ENCODE measurements around the gene TP53I11.

TP53I11 gene

DNA sequence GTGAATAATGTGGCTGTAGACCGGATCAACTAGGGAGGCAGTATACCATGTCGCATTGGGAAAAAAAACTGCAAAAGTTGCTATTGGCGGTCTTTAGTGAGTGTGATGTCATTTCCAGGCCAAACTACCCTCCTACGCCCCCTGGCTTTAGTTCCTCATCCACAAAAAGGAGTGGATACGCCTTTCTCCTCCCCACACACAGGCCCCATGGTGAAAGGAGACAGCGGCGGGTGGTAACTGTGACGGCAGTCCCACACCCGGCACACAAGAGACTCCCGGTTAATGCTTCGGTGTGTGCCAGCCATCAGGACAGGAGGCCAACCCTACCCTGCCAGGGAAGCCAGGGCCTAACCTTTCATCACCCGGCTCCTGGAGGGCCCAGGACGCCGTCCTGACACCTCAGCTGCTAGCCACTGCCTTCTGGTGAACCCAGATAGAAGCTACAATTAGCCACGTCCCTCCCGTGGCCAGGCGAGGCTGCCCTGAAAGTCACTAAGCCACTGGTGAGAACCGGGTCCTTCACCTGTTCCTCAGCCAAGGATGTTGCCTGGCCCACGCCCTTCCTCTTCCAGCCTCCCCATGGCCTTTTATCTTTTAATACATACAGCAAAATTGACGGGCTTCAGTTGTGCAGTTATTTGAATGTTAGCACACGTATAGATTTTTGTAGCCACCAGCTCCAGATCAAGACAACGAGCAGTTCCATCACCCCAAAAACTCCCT, 10.8 kb downstream of the TP53I11 start:
- DNase-seq (ENCODE audit: low spot score), result no peak

DNA sequence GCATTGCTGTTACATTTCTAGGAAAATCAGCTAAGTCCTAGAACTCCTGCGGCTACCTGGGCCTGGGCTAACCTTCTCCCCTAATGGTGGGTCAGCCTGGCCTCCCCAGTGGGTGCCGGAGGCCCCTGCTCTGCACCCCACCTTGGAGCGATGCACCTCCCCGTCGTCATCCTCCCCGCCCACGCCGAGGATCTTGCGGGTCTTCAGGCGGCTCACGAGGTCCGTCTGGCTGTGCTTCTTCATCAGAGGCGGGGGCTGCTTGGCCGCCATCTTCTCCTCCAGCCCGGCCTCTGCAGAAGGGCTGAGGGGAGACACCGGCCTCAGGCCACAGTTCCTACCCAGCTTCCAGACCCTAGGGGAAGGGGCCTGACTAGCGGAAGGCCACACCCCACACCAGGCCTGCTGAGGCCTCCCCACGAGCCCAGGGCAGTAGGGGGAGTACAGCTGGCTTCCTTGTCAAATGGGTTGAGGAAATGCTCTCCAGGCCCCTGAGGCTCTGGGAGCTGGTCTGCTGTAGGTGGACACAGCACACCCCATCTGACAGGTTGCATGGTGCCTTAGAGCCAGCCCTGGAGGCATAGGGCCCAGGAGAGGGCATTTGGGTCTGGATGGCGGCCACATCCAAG, 12.5 kb downstream of the TP53I11 start:
- no peak for DNase-seq (ENCODE audit: low spot score)

DNA sequence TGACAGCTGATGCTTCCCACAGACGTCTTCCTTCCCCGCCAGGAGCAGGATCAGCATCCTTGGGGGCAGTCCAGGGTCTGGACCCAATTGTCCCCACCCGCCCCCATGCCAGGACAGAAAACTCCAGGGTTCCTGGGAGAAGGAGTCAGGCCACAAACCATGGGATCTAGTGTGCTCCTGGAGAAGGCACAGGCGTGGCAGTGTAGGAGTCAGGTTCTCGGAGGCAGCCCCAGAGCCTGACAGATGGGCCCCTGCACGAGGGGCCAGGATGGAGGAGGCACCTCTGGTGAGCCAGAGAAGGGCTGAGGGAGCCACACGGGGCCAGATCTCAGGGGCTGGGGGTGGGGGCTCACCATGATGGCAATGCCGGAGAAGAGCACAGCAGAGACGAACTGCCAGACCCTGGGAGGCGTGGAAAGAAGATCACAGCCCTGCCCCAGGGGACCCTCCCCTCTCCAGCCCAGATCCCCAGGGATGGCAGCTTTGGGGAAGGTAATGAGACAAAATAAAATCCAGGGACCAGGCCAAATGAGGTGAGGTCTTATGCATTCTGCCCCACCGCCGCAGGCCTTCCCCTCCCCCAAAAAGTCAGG, 13.6 kb downstream of the TP53I11 start:
- no peak for DNase-seq (ENCODE audit: low spot score)

DNA sequence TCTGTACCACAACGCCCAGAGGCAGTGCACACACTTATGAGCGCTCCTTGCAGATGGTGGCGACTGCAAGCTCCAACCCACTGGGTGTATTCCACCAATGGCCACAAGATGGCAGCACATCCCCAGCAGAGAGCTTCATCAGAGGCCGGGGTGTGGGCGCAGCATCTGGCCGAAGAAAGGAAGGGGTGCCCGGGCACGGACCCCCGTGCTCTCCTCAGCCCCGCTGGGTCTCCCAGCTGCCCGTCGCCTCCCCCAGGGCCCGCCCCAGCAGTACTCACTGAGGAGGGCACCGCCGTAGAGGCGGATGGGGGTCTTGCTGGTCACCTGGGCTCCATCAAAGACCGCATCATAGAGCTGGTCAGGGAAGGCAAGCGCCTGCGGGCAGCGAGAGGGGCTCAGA, 14.2 kb downstream of the TP53I11 start:
- DNase-seq (ENCODE audit: low spot score), result peak; percentile 66

DNA sequence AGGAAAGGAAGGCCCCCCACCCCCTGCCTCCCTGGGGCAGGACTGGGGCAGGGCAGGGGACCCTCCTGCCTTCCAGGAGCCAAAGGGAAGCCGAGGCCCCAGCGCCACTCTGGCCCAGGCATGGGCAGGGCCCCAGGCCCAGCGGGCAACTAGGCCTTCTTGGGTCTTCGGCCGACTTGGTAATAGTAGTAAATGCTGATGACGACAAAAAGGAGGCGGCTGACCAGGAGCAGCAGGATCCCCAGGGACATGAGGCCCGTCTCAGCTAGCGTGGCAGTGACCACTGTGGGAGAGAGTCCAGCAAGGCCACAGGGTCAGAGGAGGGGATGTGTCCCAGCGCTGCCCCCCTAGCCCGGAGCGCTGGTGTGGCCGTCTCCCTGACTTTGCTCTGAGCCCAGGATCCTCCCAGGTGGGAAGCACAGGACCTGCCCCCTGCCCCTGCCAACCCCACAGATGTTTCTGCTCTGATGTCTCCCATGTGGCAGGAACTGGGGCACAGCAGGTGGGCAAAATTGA, 15.9 kb downstream of the TP53I11 start:
- no peak for DNase-seq (ENCODE audit: low spot score)

DNA sequence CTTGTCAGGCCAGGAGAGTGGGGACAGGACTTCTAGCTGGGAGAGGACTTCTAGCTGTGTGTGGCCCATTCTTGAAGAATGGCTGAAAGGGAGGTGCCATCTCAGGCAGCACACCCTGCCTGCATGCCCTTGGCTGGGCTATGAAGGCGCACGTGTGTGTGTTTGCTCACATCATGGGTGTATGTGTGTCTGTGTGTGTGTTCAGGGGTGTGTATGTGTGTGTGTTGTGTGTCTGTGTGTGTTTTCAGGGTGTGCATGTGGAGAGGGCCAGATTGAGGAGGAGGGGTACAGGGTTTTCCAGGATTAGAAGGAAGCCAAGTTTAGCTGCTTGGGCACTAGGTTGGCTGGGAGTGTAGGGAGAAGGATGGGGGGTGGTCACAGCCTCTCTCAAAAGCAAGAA, 16.6 kb downstream of the TP53I11 start:
- DNase-seq (ENCODE audit: low spot score), result no peak

DNA sequence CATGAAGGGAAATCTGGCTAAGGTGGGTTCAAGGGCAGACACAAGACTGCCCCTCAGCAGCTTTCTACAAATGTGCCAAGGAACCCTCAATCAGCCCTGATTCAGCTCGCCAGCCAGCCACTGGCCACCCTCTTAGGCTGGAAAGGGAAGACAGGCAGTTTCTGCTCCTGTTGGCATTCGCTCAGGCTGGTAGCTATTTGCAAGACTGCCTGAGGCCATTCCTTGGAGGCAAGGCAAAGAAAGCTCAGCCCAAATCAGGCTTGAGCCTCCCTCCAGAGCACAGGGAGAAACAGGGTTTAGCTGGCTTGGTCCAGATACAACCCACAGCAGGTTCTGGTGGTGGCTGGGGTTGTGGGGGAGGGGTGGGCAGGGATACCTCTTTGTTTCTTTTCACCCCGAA, 19.2 kb downstream of the TP53I11 start:
- DNase-seq (ENCODE audit: low spot score), result no peak

DNA sequence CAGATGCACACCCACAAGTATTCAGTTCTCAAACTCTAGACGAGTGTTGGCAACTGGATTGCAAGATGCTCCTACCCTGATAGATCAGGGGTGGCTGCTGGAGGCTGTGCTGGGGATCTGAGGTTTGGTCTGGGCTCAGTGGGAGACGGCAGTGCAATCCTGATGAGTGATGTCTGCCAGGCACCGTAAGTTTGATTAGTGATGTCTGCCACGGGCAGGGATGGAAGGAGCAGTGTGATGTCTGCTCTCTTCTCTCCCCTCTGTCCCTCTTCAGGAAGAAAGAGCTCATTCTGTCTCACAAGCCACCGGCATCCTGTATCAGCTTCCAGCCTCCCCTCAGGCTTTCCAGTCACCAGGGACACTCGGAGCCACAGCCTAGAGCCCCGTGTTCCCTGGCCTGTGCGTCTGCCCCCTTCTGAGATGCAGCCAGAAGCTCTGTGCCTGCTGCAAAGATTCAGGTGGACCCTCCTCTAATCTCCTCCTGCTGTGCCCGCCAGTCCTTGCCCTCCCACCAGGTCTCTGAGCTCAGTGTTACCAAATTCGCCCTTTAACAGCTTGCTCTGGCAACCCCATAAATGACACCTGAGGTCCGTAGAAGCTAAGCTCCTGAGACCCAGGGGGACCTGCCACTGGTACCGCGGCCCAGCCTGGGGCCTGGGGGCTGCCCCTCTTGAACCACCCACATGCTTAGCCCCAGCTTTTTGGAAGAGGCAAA, 19.9 kb downstream of the TP53I11 start:
- DNase-seq (ENCODE audit: low spot score), result no peak

DNA sequence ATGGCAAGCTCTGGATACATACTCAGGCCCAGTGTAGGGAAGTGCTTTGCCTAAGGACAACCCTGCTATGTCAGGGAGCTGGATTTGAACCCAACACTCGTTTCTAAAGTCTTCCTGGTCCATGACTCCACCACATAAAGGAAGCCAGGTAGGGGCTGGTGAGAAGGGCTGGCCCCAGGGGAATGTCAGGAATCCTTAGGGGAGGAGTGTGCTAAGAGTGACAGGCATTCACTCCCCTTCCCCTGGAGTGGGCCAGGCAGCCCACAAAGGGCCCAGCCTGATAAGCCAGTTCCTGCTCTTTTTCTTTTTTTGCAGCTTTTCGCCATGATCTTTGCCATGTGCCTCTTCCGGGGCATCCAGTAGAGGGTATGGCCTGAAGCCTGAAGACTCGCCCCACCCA, 21.9 kb downstream of the TP53I11 start:
- no peak for DNase-seq (ENCODE audit: low spot score)

DNA sequence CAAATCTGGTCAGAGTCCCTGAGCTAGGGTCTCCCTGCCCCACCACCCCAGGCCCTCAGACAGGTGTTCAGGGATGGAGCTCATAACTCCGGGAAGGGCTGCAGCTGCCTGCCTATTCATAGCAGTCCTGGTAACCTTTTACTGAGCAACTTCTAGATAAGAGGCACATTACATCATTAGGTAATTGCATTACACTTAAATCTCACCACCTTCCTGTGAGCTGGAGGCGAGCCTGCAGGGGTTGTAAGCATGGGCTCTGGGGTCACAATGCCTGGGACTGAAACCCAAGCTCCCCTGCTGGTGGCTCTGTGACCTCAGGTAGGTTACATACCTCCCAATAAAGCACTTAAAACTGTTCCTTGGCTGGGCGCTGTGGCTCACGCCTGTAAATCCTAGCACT, 22.5 kb downstream of the TP53I11 start:
- no peak for DNase-seq (ENCODE audit: low spot score)

DNA sequence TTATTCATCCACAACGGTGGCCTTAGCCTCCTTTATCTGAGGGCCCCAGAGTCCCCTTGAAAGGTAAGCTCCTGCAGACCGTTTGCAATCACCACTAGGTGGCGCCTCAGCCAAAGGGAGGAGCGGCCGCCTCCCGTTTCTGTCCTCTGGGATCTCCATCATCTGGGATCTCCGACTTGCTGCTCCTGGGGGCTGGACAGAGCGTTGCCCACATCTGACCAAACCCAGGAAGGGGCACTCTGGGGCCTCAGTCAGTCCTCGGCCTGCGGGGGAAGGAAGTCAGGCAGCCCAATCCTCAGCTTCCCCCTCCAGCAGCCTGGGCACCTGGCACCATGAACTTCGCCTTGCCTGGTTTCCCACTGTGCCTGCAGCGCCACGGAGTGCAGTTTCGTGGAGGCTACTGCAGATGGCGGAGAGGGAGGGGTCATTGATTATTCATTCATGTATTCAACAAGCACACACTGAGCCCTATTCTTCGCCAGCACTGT, 23.5 kb downstream of the TP53I11 start:
- peak; percentile 72 for DNase-seq (ENCODE audit: low spot score)

DNA sequence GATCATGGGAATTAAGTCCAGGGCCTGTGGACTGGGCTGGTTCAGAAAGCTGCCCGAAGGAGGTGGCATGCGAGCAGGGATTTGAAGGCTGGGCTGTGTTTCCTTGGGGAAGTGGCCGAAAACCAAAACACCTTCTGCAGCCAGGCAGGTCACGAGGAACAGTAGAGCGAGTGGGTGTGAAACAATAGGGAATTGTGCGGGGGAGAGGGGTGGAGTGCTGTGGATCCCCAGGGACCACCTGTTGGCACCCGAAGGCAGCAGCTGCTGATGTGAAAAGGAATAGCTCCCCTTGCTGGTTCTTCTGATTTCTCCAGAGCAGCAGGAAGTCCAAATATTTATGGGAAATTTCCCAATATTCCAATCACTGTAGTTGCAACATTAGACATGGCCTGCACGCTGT, 24.6 kb downstream of the TP53I11 start:
- no peak for DNase-seq (ENCODE audit: low spot score)

DNA sequence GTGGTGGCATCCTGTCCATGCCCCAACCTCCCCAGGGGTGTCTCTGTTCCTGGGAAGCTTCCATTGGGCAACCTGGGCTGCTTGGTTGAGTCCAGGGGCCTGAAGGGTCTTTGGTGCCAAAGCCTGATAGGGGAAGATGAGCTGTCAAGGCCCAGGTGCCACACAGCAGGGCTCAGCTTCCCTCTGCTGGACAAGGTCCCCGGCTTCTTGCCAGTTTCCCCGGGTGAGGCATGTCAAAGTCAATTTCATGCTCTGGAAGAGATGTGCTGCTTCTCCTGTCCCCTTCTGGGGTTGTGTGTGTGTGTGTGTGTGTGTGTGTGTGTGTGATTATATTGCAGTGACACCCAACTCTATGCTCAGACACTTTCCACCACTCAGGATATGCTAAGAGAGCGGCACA, 26.9 kb downstream of the TP53I11 start:
- DNase-seq (ENCODE audit: low spot score), result no peak

DNA sequence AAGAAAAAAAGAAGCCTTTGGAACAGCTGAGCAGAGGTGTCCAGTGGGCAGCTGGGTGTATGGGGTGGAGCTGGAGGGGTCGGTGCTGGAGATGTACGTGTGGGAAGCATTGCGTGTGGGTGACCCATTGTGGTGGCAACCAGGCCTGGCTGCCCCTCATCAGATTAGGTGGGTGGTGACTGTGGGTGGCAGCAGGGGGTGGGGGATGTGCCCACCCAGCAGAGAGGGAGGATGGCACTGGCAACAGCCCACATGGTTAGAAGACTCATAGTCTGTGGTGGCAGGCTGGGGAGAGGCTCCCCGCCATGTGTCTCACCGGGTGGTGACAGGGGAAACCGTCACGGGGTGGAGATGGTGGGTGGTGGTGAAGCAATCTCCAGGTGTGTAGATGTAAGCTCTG, 27.6 kb downstream of the TP53I11 start:
- no peak for DNase-seq (ENCODE audit: low spot score)

DNA sequence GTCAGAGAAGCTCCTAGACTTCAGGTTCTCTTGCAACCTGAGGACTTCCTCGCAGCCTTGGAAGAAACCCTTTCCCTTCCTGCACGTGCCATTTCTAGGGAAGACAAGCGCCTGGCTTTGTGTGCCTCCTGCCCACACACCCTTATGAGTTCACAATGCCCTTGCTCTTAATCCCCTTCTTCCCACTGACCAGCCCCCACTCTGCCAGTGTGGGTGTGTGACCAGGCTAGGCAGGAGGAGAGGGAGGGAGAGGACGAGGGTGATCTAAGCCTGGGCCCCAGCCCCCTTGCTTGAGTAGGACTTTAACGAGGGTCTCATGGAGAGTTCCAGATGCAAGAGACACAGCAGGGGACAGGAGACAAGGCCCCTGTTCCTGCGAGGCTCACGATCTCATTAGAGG, 30.2 kb downstream of the TP53I11 start:
- no peak for DNase-seq (ENCODE audit: low spot score)

DNA sequence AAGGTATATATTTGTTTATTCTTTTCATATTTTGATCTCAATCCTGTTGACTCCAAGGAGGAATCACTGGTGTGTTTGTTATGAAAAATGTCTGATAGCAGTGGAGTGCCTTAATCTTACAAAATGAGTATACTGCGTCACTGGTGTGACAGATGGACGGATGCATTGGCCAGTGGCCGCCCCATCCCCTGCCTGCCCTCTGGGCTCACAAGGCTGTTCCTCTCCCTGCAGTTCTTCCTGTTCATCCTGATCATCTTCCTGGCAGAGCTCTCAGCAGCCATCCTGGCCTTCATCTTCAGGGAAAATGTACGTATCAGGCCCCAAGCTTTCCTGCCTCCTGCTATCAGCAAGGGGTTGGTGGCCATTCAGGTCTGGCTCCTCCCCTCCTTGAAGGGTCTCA, 32.9 kb downstream of the TP53I11 start:
- no peak for DNase-seq (ENCODE audit: low spot score)

DNA sequence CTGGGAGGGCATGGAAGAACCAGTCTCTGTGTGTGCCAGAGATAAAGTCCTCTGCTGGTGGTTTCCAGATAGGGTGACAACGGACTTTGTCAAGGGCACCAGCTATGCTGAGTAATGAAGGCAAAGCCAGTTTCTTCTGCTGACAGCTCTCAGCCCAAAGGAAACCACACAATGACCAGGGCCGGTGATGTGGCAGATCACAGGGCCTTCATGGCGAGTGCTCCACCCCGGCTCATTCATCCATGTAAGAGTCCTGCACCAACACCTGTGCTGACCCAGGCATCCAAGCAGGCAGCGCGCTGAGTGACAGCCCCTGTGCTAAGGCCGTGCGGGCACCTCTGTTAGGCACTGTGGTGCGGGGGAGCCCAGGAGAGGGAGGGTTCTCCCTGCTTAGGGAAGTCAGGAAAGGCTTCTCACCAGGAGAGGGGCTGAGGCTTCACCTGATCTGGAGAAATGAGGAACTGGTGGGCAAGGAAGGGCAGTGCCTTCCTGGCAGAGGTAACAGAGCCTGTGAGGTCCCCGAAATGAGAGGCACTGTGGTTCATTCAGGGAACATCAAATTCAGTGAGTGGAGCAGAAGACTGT, 33.8 kb downstream of the TP53I11 start:
- DNase-seq (ENCODE audit: low spot score), result peak; percentile 54

DNA sequence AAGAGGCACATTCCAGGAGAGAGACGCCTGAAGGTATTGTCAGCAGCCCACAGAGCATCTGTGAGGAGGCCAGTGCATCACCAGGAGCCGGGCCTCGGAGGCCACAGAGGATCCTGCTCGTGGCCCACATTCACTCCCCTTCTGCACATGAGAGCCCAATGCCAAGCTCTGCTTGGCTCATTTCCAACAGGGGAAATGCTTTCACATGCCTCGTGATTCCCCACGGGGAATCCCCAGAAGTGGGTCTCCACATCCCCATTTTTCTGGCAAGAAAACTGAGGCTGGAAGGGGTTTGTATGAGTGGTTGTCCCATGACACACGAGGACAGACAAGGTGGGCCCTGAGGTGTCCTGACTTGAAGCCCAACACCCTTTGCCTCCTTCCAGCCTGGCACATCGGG, 34.4 kb downstream of the TP53I11 start:
- no peak for DNase-seq (ENCODE audit: low spot score)

DNA sequence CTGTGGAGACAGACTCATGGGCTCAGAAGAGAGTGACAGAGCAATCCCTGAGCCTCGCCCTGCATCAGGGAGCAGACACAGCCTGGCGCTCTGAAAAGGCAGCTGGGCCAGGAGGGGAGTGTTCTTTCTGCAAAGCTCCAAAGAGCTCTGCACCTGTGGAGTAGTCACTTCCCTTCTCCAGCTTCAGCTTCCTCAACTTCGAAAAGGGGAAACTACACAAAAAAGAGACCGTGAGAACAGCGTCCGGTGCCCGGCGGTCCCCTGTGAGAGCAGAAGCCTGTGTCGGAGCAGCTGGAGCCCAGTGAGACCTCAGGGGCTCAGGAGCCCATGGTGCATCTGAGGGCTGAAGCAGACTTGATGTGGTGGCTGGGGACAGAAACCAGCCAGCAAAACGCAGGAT, 35.1 kb downstream of the TP53I11 start:
- no peak for DNase-seq (ENCODE audit: low spot score)

DNA sequence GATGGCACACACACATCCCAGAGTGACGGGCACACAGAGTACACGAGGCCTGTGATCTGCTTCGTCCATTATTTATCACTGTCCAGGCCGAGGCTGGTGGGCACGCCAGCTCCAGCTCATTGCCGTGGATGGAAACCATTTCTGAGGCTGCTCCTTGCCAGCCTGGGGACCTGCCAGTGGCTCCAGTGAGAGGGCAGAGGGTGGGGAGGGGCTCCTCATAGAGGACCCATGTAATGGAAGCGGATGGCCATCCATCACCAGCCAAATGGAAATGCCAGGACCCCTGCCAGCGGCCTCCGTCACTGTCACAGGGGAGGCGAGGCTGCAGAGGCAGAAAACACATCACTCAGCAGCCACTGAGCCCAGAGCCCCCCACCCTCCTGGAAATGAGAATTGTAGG, 35.7 kb downstream of the TP53I11 start:
- no peak for DNase-seq (ENCODE audit: low spot score)

DNA sequence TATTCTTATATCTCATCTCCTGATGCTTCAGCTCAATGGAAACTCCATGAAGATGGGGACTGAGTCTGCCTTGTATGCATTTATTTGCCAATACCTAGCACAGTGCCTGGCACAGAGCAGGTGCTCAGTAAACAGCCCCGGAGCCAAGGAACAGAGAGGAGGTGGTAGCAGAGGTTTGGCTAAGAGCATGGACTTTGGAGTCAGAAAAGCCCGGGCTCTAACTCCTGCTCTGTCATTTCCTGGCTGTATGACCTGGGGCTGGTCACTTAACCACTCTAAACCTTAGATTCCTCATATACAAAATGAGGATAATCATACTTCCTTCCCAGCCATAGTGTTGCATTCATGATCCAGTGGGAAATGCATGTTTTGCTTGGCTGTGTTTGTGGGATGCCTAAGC, 36.6 kb downstream of the TP53I11 start:
- DNase-seq (ENCODE audit: low spot score), result no peak

DNA sequence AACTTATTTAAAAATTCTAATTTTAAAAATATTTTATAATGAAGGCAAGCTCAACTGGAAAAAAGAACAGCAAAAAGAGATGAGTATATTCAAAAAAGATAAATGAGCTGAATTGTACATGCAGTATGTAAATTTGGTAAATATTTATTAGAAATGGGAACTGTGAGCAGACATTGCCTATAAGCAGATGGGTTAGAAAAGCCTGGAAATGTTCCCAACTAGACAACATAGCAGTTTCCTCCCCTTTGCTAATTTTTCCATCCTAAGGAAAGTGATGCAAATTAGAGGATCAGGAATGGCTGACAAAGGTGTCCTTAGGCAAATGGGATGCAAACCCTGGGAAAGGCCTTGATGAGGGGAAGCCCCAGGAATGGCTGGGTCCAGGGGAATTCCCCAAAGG, 37.2 kb downstream of the TP53I11 start:
- no peak for DNase-seq (ENCODE audit: low spot score)

All from SW480 (cell line).